GM21786 (cell line): Measurements from ENCODE around the gene TP63.
"Not testable (repeated sequence)": the region's sequence is repeated elsewhere in the genome, so short reads cannot be mapped to it uniquely, and the experiment has no call there.

Experiments
- ATAC-seq: cut with Tn5 transposase; IDR thresholded peaks from one replicate; pipeline ENCODE4 v1.9.1; 2021; ENCODE audit not compliant: unreplicated experiment

Gene TP63

GRCh38 chr3:189720736-189721417 is 89.7 kb downstream of the TP63 start:
- no peak for ATAC-seq

GRCh38 chr3:189721873-189722665 is 90.9 kb downstream of the TP63 start:
- ATAC-seq: no peak

GRCh38 chr3:189724356-189724755 is 93.2 kb downstream of the TP63 start:
- no peak for ATAC-seq

GRCh38 chr3:189726277-189726676 is 95.1 kb downstream of the TP63 start:
- ATAC-seq: no peak

GRCh38 chr3:189727158-189727557 is 96.0 kb downstream of the TP63 start:
- ATAC-seq: no peak

GRCh38 chr3:189727898-189728297 is 96.7 kb downstream of the TP63 start:
- ATAC-seq: no peak

- no peak for ATAC-seq
These were observed 97.7 kb downstream of the TP63 start for GRCh38 chr3:189728915-189729314.

- ATAC-seq: no peak
These were observed 102.9 kb downstream of the TP63 start for GRCh38 chr3:189734061-189734460.

GRCh38 chr3:189735913-189736312 is 104.7 kb downstream of the TP63 start:
- ATAC-seq: no peak

GRCh38 chr3:189737071-189737470 is 105.9 kb downstream of the TP63 start:
- no peak for ATAC-seq

- no peak for ATAC-seq
These were observed 106.4 kb downstream of the TP63 start for GRCh38 chr3:189737619-189738018.

- no peak for ATAC-seq
These were observed 108.2 kb downstream of the TP63 start for GRCh38 chr3:189739378-189739777.

GRCh38 chr3:189740156-189740555 is 109.0 kb downstream of the TP63 start:
- ATAC-seq: no peak

GRCh38 chr3:189744235-189744634 is 113.0 kb downstream of the TP63 start:
- ATAC-seq: no peak

- ATAC-seq: no peak
These were observed 114.4 kb downstream of the TP63 start for GRCh38 chr3:189745622-189746021.

- ATAC-seq: no peak
These were observed 116.9 kb downstream of the TP63 start for GRCh38 chr3:189748046-189748445.

- not testable (repeated sequence) for ATAC-seq
These were observed 119.8 kb downstream of the TP63 start for GRCh38 chr3:189750972-189751371.

GRCh38 chr3:189754356-189754755 is 123.2 kb downstream of the TP63 start:
- no peak for ATAC-seq

- ATAC-seq: no peak
These were observed 125.4 kb downstream of the TP63 start for GRCh38 chr3:189756582-189757078.

- no peak for ATAC-seq
These were observed 127.0 kb downstream of the TP63 start for GRCh38 chr3:189758186-189758585.

GRCh38 chr3:189766416-189766815 is 135.2 kb downstream of the TP63 start:
- ATAC-seq: no peak

- ATAC-seq: no peak
These were observed 140.8 kb downstream of the TP63 start for GRCh38 chr3:189771842-189772450.
